Dermis lymphatic vessel endothelial cell (primary cell): Measurements from ENCODE around the gene FASTKD1. TPM values are rescaled to one million over a fixed set of nuclear protein-coding genes. Genes with fewer than 3 reads are reported as not detected.

Source experiments
- total RNA-seq: library from RNA; depleted of rRNA; stranded (reverse); fragments of >200 nt; gene quantifications from 2 replicates; pipeline ENCODE4 v1.2.1, GENCODE V29; 2014

The FASTKD1 gene, protein sequence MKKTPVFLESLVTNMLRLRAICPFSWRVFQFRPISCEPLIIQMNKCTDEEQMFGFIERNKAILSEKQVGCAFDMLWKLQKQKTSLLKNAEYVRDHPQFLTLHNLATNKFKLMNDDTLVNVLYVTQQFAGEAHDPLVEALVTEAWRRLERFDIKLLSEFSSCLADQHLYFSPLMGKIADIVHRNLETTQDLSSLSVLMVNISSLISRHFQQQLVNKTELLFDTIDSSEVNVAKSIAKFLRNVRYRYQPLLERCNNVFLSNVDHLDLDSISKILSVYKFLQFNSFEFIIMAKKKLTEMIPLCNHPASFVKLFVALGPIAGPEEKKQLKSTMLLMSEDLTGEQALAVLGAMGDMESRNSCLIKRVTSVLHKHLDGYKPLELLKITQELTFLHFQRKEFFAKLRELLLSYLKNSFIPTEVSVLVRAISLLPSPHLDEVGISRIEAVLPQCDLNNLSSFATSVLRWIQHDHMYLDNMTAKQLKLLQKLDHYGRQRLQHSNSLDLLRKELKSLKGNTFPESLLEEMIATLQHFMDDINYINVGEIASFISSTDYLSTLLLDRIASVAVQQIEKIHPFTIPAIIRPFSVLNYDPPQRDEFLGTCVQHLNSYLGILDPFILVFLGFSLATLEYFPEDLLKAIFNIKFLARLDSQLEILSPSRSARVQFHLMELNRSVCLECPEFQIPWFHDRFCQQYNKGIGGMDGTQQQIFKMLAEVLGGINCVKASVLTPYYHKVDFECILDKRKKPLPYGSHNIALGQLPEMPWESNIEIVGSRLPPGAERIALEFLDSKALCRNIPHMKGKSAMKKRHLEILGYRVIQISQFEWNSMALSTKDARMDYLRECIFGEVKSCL
- 11.1 and 17.4 TPM in 2 replicates for total RNA-seq

DNA sequence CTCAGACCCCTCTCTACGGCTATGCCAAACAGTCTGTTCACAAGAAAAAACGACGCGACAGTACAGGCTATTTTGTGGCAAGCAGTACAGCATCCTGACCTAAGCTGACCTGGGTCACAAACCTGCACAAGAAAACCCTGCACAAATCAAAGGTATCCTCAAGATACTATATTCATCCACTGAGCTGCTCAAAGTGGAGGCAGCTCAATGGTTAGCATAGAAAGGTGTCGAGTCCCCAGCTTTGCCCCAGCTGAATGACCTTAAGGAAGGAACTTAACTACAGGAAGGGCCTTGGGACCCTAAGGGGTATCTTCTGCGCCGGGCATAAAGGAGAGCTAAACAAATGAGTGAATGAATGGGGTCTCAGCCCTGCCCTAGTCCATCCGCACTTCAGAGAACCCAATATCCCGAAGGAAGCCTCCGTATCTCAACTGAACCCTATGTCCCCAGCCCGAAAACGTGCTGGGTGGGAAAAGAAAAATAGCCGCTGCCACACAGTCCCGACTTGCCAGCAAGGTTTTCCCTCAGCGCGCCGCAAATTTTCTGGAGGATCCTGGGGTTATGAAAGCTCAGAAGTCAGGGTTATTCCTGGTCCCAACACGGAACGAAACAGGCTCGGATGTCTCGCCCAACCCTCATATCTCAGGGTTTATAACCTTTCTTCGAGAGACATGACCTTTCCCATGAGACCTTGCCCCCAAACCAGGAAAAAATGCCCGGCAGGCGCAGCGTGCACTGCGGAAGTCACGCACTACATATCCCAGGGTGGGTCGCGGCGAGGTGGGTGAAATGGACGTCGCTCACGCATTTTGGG is at the start of gene FASTKD1:
FASTKD1 (minus strand) TSS at position 706 of the 814 bp plus-strand sequence. CDS start 1,836 bp downstream, outside the sequence.

DNA sequence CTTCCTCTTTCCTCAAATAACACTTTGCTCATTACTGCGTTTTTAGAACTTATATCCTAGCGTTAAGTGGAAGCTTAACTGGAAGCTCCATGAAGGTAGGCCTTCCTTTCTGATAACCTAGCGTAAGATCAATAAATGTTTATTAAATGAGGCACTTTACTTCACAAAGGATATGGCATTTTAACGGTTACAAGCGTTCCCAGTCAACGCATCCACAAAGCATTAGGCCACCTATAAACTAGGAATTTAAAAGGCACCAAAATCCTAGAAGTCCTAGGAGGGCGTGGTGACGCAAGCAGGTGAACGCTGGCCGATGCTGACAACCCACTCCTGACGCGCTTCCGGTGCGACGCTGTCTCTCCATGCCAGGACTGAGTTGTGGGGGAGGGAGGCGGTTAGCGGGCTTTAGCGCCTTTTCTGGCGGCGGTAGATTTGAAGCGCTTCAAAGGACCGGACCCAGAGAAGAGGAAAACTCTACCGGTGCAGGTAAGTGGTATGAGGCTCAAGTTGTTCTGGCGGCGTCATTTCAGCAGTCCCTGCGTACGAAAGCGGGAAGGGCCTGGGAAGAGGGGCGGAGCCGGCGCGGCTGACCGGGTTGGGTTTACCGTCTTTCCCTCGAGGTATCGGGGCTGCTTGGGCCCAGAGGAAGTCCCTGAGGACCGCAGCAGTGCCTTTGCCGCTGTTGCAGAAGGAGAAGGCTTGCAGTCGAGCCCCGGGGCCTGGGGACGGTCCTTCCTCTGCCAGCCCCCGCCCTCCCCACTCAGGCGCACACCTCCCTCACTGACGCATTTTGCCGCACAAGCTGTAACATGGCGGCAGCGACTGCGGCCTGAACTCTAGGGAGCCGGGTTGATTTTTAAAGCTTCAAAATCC is 10.6 kb upstream of the FASTKD1 start, which contains the start of gene PPIG:
PPIG (plus strand) TSS at position 347 of the 873 bp plus-strand sequence. CDS start 19,691 bp downstream, outside the sequence.

DNA sequence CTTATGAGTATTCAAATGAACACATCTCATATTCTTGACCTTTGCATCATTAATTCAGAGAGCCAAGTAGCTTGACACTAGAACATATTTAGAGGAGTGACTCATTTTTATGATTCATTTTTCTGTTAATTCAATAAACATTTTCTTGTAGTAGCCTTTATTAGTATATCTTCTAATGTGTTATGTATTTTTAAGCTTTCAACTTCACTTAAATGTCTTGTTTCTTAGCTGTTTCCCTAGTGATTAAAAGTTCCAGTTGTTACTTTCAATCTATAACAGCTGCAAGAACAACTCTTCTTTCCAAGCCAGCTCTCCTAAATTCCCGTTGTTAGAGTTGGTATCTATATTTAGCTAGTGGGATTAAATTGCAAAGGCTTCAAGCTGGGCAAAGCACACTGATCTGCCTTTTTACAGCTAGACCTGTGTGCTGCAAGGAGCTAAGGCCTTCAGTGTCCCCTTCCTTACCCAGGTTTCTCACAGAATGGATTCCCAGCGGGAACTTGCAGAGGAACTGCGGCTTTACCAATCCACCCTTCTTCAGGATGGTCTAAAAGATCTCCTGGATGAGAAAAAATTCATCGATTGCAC is 64.3 kb downstream of the FASTKD1 start, which contains the start of gene KLHL41:
KLHL41 (plus strand) TSS at position 405 of the 588 bp plus-strand sequence; CDS start at position 482, 77 bp downstream.

Other genes starting within 250 kb of the FASTKD1 start
- under 0.01 TPM in 2 replicates for gene LRP2, start 211.3 kb downstream of the FASTKD1 start, total RNA-seq
- gene BBS5, start 94.4 kb downstream of the FASTKD1 start, total RNA-seq: 1.5 and 2.6 TPM in 2 replicates
- gene KLHL41, start 64.2 kb downstream of the FASTKD1 start, total RNA-seq: under 0.01 and 0.17 TPM in 2 replicates
- gene PPIG, start 10.5 kb upstream of the FASTKD1 start, total RNA-seq: 18.4 and 26.9 TPM in 2 replicates
- not detected in 2 replicates for gene CFAP210, start 120.5 kb upstream of the FASTKD1 start, total RNA-seq
- gene PHOSPHO2, start 120.6 kb upstream of the FASTKD1 start, total RNA-seq: 2.7 and 3.3 TPM in 2 replicates
- gene KLHL23, start 160.0 kb upstream of the FASTKD1 start, total RNA-seq: 21.6 and 38.8 TPM in 2 replicates
- gene SSB, start 225.0 kb upstream of the FASTKD1 start, total RNA-seq: 71.4 and 105 TPM in 2 replicates